Umbilical cord (tissue), 2 donors: ENCODE measurements around the gene TMEM208. TPM values are rescaled to one million over a fixed set of nuclear protein-coding genes. Genes with fewer than 3 reads are reported as not detected.

ENCODE experiments used
- DNase-seq: peaks from one replicate; pipeline ENCODE4 v3.0.0-alpha.2; 2015; ENCODE audit warnings: low spot score
- total RNA-seq: library from RNA; depleted of rRNA; stranded (reverse); fragments of >200 nt; gene quantifications from one replicate; pipeline ENCODE4 v1.2.3, GENCODE V29; 2014; ENCODE audit warnings: low replicate concordance; ENCODE audit not compliant: insufficient read depth

TMEM208 gene
- total RNA-seq, 1 donor from 2014 or later = 5.5 TPM

GRCh38 chr16:67236563-67237395, 9.8 kb downstream of the TMEM208 start:
- DNase-seq = no peak

GRCh38 chr16:67237396-67238277, 10.7 kb downstream of the TMEM208 start:
- DNase-seq = no peak

GRCh38 chr16:67238278-67238575, 11.3 kb downstream of the TMEM208 start:
- no peak for DNase-seq

DNA sequence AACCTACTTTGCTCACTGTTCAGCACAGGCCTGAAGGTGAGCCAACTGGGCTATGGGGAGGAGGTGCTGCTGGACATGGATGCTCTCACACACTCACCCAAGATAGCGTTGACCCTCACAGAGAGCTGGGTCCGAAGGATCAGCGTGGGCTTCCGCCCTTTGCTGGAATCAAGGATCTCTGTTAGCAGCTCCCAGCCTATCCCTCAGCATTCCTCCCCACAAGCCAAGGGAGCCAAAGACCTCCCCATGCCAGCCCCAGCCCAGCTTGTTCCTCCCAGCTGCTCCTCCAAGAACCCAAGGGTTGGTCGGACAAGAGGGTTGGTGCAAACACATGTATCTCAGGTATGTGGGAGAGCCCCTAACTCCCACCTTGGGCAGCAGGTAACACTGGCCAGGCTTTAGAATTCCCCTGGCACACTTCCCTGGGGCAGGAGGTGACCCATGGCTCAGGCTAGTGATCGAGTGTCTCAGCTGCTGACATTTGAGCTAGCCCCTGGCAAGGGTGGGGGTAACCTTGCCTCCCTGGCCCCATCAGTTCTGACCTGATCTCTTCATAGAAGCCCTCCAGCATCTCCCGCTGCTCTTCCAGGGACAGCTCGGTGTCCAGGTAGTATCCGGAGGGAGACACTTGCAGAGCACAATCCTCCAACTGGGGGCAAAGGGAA, 12.0 kb downstream of the TMEM208 start:
- DNase-seq = no peak

DNA sequence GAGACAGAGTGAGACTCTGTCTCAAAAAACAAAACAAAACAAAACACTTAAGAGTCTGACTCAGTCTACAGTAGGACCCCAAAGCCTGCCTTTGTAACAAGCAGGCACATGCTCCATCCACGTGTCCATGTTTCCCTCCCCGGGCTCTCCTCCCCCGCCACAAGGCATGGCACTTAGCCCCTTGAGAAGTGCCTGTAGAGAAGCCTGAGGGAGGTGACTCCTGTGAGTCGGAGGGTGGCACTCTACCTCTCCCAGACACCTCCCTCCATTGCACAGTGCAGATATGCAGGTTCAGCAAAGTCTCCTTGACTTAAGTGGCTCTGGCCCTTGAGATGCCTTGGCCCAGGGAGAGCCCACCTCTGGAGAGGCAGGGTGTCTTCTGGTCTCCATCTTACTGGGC, 13.6 kb downstream of the TMEM208 start:
- DNase-seq = no peak

- DNase-seq = no peak
Observed at GRCh38 chr16:67241008-67241900, 14.3 kb downstream of the TMEM208 start.

DNA sequence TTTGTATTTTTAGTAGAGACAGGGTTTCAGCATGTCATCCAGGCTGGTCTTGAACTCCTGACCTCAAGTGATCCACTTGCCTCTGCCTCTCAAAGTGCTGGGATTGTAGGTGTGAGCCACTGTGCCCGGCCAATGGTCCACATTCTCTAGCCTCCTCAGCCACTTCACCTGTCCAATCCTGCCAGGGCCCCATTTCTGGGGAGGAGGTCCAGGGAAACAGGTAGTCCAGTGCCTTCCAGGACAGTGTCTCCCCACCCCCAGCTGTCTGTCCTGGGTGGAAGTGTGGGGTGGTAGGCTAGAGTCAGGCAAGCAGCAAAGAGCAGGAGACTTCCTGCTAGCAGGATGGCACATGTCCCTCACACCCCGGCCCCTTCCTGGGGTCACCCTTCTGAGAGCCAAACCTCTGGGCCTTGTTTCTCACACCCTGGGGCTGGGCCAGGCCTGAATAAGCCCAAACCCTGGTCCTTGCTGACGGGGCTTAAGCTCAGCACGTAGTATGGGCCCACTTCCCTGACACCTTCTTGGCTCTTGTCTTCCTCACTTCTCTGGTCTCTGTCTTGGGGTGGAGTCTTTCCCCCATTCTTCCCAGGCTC, 15.3 kb downstream of the TMEM208 start:
- no peak for DNase-seq

GRCh38 chr16:67243481-67243880, 16.6 kb downstream of the TMEM208 start:
- no peak for DNase-seq

- DNase-seq = peak; percentile 68
Observed at GRCh38 chr16:67244387-67245185, 17.7 kb downstream of the TMEM208 start.

- no peak for DNase-seq
Observed at GRCh38 chr16:67245186-67245585, 18.3 kb downstream of the TMEM208 start.

GRCh38 chr16:67245674-67246080, 18.7 kb downstream of the TMEM208 start:
- DNase-seq = no peak

DNA sequence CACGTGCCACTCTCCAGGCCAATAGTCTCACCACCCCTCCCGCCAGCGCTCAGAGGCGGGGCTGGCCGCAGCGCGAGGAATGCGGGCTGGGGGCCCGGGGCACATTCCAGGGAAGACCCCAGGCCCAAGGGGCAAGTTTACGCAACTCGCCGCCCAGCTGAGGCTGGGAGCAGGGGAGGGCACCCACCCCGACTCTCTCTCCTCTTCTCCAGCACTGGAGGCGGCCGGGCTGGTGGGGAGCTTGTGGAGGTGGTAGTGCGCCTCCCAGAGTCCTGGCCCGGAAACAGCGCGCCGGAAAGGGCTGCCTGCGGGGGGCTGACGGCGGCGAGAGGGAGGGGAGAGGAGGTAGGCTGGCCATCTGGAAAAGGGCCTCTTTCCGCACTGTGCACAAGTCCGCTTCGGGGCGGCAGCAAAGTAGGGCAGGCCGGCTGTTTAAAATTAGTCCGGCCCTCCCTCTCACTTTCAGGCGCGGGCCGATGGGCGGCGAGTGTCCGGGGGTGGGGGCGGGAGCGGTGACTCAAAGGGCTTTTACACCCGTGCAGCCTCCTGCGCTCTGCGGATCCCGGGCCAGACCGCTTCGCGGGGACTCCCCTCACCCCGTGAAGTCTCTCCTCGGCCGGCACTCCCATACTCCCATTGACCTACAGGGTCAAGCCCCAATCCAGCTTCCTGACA, 19.3 kb downstream of the TMEM208 start:
- DNase-seq = peak; percentile 82

- no peak for DNase-seq
Observed at GRCh38 chr16:67246756-67247191, 19.8 kb downstream of the TMEM208 start.

GRCh38 chr16:67247192-67248072, 20.5 kb downstream of the TMEM208 start, which contains the start of gene FHOD1:
TSS of gene FHOD1 (minus strand) at chr16:67247481. CDS start at chr16:67247410, 71 bp downstream.
- DNase-seq = peak; percentile 96

DNA sequence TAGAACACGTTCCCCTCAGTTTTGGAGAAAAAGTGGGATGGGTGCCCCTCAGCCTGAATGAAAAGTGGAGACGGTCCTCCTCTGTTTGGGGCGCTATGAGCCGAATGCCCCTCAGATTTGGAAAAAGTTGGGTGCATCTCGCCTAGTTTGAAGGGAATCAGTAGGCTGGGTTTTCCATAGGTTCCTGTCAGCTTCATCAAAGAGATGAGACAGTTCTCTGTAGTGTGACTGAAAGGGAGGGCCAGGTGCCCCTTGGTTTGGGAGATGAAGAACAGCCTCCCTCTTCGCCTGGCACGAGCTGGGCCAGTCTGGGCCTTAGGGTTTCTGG, 21.1 kb downstream of the TMEM208 start:
- DNase-seq = no peak

DNA sequence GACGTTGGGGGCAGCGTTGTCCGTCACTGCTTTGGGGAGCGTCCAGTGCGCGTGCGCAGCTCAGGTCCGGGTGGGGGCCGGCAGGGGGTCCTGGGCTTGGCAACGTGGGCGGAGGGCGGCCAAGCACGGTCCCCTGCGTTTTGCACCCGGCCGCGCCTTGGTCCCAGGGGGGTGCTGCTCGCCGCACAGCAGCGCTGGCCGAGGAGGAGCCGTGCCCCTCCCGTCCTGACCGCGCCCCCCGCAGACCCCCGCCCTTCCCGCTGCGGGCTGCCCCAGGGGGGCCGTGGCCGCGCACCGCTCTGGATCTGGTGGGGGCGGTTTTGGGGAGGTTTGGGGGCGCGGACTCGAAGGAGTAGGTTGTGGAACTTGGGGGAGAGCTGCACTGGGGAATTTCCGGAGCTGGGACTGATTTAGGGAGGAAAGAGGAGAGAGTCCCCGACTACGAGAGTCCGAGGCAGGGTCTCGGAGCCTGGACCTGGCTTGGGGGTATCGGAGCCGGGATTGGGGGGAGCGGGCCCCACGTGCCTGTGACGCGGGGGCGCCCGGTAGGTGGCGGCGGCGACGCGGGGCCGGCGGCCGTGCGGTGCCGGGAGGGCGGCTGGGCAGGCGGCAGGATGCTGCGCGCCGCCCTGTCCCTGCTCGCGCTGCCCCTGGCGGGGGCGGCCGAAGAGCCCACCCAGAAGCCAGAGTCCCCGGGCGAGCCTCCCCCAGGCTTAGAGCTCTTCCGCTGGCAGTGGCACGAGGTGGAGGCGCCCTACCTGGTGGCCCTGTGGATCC, 21.7 kb downstream of the TMEM208 start, which contains the start of gene SLC9A5:
TSS of gene SLC9A5 (plus strand) at position 579 of the 777 bp plus-strand sequence. CDS start at position 615, 36 bp downstream.
- no peak for DNase-seq
